Astrocyte (in vitro differentiated cells and primary cell): ENCODE measurements around the gene DPEP3.
"Not testable (repeated sequence)": the region's sequence is repeated elsewhere in the genome, so short reads cannot be mapped to it uniquely, and the experiment has no call there.

ENCODE experiments used
- CTCF ChIP-seq: IDR thresholded peaks from 2 replicates; pipeline ENCODE4 v1.5.1; 2011; ENCODE audit warnings: low read depth, mild to moderate bottlenecking, inconsistent platforms, low read length, moderate library complexity; ENCODE audit not compliant: insufficient read depth
- EZH2 ChIP-seq: IDR thresholded peaks from 2 replicates; pipeline ENCODE4 v1.6.1; 2012; ENCODE audit warnings: mild to moderate bottlenecking, low read length, inconsistent platforms; ENCODE audit not compliant: insufficient read depth

GRCh38 chr16:67937713-67938112 is 42.6 kb downstream of the DPEP3 start:
- not testable (repeated sequence) for TF ChIP-seq CTCF, EZH2
